GM10266 (cell line): Measurements from ENCODE around the gene DMAC2L.

ENCODE experiments used
- DNase-seq: peaks from one replicate; pipeline ENCODE4 v3.0.0; 2012; ENCODE audit errors: extremely low spot score
- CTCF ChIP-seq: IDR thresholded peaks from 2 replicates; pipeline ENCODE4 v1.5.1; 2012; ENCODE audit warnings: mild to moderate bottlenecking, low read depth; ENCODE audit not compliant: control insufficient read depth, insufficient read depth; ENCODE audit errors: missing control alignments

DMAC2L gene

GRCh38 chr14:50345846-50346422 is 33.8 kb downstream of the DMAC2L start:
- TF ChIP-seq CTCF, result no peak
- DNase-seq, result no peak

GRCh38 chr14:50347521-50347920 is 35.4 kb downstream of the DMAC2L start:
- TF ChIP-seq CTCF, result no peak
- DNase-seq, result no peak

GRCh38 chr14:50348933-50349332 is 36.8 kb downstream of the DMAC2L start:
- DNase-seq, result no peak
- TF ChIP-seq CTCF, result no peak

- no peak for TF ChIP-seq CTCF
- DNase-seq, result no peak
These were observed 38.9 kb downstream of the DMAC2L start for GRCh38 chr14:50350975-50351374.

GRCh38 chr14:50352584-50352983 is 40.5 kb downstream of the DMAC2L start:
- no peak for TF ChIP-seq CTCF

GRCh38 chr14:50353126-50353525 is 41.0 kb downstream of the DMAC2L start:
- DNase-seq, result no peak
- no peak for TF ChIP-seq CTCF

More at GRCh38 chr14:50352584-50352983, 40.5 kb downstream of the DMAC2L start:
- no peak for DNase-seq

- no peak for DNase-seq
These were observed 42.4 kb downstream of the DMAC2L start for GRCh38 chr14:50354527-50354926.

More at GRCh38 chr14:50354527-50354926, 42.4 kb downstream of the DMAC2L start:
- TF ChIP-seq CTCF, result no peak
